GM12878 (cell line): Measurements from ENCODE around the gene H2BW1. TPM values are rescaled to one million over a fixed set of nuclear protein-coding genes. Genes with fewer than 3 reads are reported as not detected.
"Not testable (repeated sequence)": the region's sequence is repeated elsewhere in the genome, so short reads cannot be mapped to it uniquely, and the experiment has no call there.

ENCODE experiments used
- ATAC-seq: fragments of 200-7000 bp; cut with Tn5 transposase; 3 replicates; pipeline ENCODE4 v1.9.1; 2020; ENCODE audit warnings: mild to moderate bottlenecking, moderate library complexity
- BruUV-seq: library from RNA; stranded (reverse); fragments of 400-500 nt; replicated peaks from 2 replicates; lab custom pipeline; 2021; lab: Mats Ljungman, UMichigan
- CTCF ChIA-PET: fragments of 300-600 bp; sonication (Branson Sonifier 250); formaldehyde crosslinking; extraction: SDS; loops from one replicate; lab custom pipeline; 2021; ENCODE audit warnings: inconsistent platforms; lab: Yijun Ruan, JAX
- POLR2A ChIA-PET: fragments of 350-600 bp; formaldehyde crosslinking; extraction: SDS; loops from one replicate; lab custom pipeline; 2021; ENCODE audit warnings: inconsistent platforms; lab: Charles Lee
- RAD21 ChIA-PET: fragments of 300-600 bp; sonication (Branson Sonifier 250); formaldehyde crosslinking; loops from one replicate; lab custom pipeline; 2023; ENCODE audit warnings: antibody characterized with exemption; ENCODE audit not compliant: unreplicated experiment; lab: Charles Lee
- SMC1A ChIA-PET: fragments of 300-600 bp; sonication (Branson Sonifier 250); formaldehyde crosslinking; loops from one replicate; lab custom pipeline; 2023; ENCODE audit not compliant: unreplicated experiment, uncharacterized antibody; lab: Charles Lee
- DNase-seq: peaks from one replicate; pipeline ENCODE4 v3.0.0-alpha.2; 2011; ENCODE audit warnings: low read depth, low spot score
- FAIRE-seq: peaks from 3 replicates; lab custom pipeline; 2011; peaks lifted over from hg19 to GRCh38; lab: Jason Lieb, UNC
- H2AFZ ChIP-seq: 2 replicates; pipeline ENCODE4 v1.6.0; 2011; ENCODE audit warnings: low read depth, low read length, control low read depth; ENCODE audit not compliant: control insufficient read depth
- H3K27ac ChIP-seq: 2 replicates; pipeline ENCODE4 v1.5.1; 2011; ENCODE audit warnings: control low read depth; ENCODE audit not compliant: control insufficient read depth, insufficient read depth
- H3K27me3 ChIP-seq, 2 experiments: replicated peaks in 1 of 2; 2 replicates each; pipeline versions ENCODE4 v1.6.0 to v1.6.1; 2011; ENCODE audit warnings: low read length in 1 of 2; ENCODE audit not compliant: control insufficient read depth in 2 of 2, insufficient read depth in 2 of 2
- H3K36me3 ChIP-seq, 2 experiments: 2 replicates each; pipeline ENCODE4 v1.5.1; 2011; ENCODE audit warnings: low read length in 1 of 2; ENCODE audit not compliant: control insufficient read depth in 2 of 2, insufficient read depth in 2 of 2
- H3K4me1 ChIP-seq: 2 replicates; pipeline ENCODE4 v1.6.1; 2011; ENCODE audit warnings: mild to moderate bottlenecking, low read length, moderate library complexity, mixed read lengths; ENCODE audit not compliant: control insufficient read depth, insufficient read depth
- H3K4me2 ChIP-seq: 2 replicates; pipeline ENCODE4 v1.6.0; 2011; ENCODE audit warnings: control low read depth; ENCODE audit not compliant: control insufficient read depth, insufficient read depth
- H3K4me3 ChIP-seq: fragments of 200-600 bp; sonication (generic); 2 replicates; pipeline ENCODE4 v1.5.1; 2016
- H3K79me2 ChIP-seq: 2 replicates; pipeline ENCODE4 v1.6.0; 2011; ENCODE audit warnings: low read length; ENCODE audit not compliant: control insufficient read depth, insufficient read depth
- H3K9ac ChIP-seq: 2 replicates; pipeline ENCODE4 v1.8.0; 2011; ENCODE audit warnings: low read length, control low read depth, mixed read lengths; ENCODE audit not compliant: control insufficient read depth, insufficient read depth
- H3K9me3 ChIP-seq: replicated peaks from 3 replicates; pipeline ENCODE4 v1.5.1; 2011; ENCODE audit warnings: mild to moderate bottlenecking, low read length; ENCODE audit not compliant: control insufficient read depth, insufficient read depth
- H4K20me1 ChIP-seq: 2 replicates; pipeline ENCODE4 v1.6.0; 2011; ENCODE audit not compliant: control insufficient read depth, insufficient read depth
- ASH2L ChIP-seq: fragments of 300-600, 200-600 bp; sonication (generic); IDR thresholded peaks from 2 replicates; pipeline ENCODE4 v1.6.1; 2017; ENCODE audit warnings: low read depth, mild to moderate bottlenecking, borderline replicate concordance
- ESRRA ChIP-seq: IDR thresholded peaks from 2 replicates; pipeline ENCODE4 v1.6.1; 2012; ENCODE audit warnings: mild to moderate bottlenecking, low read length, improper control_type of control experiment
- FOXM1 ChIP-seq: IDR thresholded peaks from 2 replicates; pipeline ENCODE4 v1.6.1; 2012; ENCODE audit warnings: low read depth, mild to moderate bottlenecking, inconsistent platforms, low read length, moderate library complexity
- GATAD2B ChIP-seq: fragments of 450-650 bp; conservative IDR thresholded peaks from 2 replicates; pipeline ENCODE4 v1.6.1; 2017; ENCODE audit warnings: low read depth, mild to moderate bottlenecking, moderate library complexity
- IRF4 ChIP-seq: IDR thresholded peaks from 2 replicates; pipeline ENCODE4 v1.6.1; 2011; ENCODE audit warnings: low read depth, low read length
- MXI1 ChIP-seq: fragments of 150-350 bp; IDR thresholded peaks from 2 replicates; pipeline ENCODE4 v1.6.1; 2011; ENCODE audit warnings: low read depth, mild to moderate bottlenecking, inconsistent platforms, low read length, improper control_type of control experiment
- STAT3 ChIP-seq: IDR thresholded peaks from 2 replicates; pipeline ENCODE4 v1.6.1; 2011; ENCODE audit warnings: low read depth, low read length, improper control_type of control experiment
- TAF1 ChIP-seq: IDR thresholded peaks from 2 replicates; pipeline ENCODE4 v1.6.1; 2011; ENCODE audit warnings: mild to moderate bottlenecking, low read depth, low read length, borderline replicate concordance
- TARDBP ChIP-seq: IDR thresholded peaks from 2 replicates; pipeline ENCODE4 v1.6.1; 2016; ENCODE audit warnings: borderline replicate concordance
- WGBS: methylation state at CpG from one replicate; pipeline ENCODE4 v1.1.6; 2016; ENCODE audit warnings: low lambda C conversion rate; ENCODE audit not compliant: insufficient replicate concordance, insufficient coverage; ENCODE audit errors: missing lambda C conversion rate; 5-methylcytosine and 5-hydroxymethylcytosine counted together
- in situ Hi-C: fragments of 300-500 bp; cut with MboI; formaldehyde crosslinking; loops from 9 replicates; pipeline ENCODE4 v1.14.3; 2018; ENCODE audit warnings: mixed read lengths
- intact Hi-C: fragments of 100-400 bp; cut with micrococcal nuclease; formaldehyde crosslinking; loops from one replicate; pipeline ENCODE4 v1.14.2; 2022; ENCODE audit not compliant: unreplicated experiment
- polyA plus RNA-seq, 11 experiments: library from polyadenylated mRNA; depleted of rRNA in 4 of 11; unstranded in 6 of 11; stranded (reverse) in 5 of 11; fragments of >200 nt; fragmentation: Nextera tagmentation in 4 of 11; fragmentation: Illumina TruSeq in 1 of 11; extraction: Ambion mirVana in 4 of 11; extraction: Trizol in 1 of 11; gene quantifications; 1 replicate in 1 of 11; 2 replicates in 10 of 11; pipeline versions ENCODE4 v1.2.1 to v1.2.3, GENCODE V29; 2011 to 2016; ENCODE audit warnings: inconsistent platforms in 2 of 11, missing spikeins in 2 of 11, low read depth in 1 of 11
- total RNA-seq, 4 experiments: library from RNA; depleted of rRNA in 3 of 4; stranded (reverse); fragments of >200 nt in 3 of 4; fragmentation: Illumina TruSeq in 1 of 4; extraction: Trizol in 1 of 4; gene quantifications; 2 replicates each; pipeline versions ENCODE4 v1.2.1 to v1.2.3, GENCODE V29; 2013 to 2021
- TF ChIP-seq, protein P1 (sequence below): fragments of 450-650 bp; formaldehyde crosslinking; IDR thresholded peaks from 2 replicates; pipeline ENCODE4 v1.4.0; 2020; ENCODE audit warnings: mild to moderate bottlenecking, moderate library complexity
- TF ChIP-seq, protein P2 (sequence below): IDR thresholded peaks from 2 replicates; pipeline ENCODE4 v1.6.1; 2012; ENCODE audit warnings: low read depth, low read length, improper control_type of control experiment

The H2BW1 gene
- total and polyA plus RNA-seq, 10 of the 15 experiments (the other 5 are each of a cell fraction or from before 2014, with no cell fraction given) = not detected

DNA sequence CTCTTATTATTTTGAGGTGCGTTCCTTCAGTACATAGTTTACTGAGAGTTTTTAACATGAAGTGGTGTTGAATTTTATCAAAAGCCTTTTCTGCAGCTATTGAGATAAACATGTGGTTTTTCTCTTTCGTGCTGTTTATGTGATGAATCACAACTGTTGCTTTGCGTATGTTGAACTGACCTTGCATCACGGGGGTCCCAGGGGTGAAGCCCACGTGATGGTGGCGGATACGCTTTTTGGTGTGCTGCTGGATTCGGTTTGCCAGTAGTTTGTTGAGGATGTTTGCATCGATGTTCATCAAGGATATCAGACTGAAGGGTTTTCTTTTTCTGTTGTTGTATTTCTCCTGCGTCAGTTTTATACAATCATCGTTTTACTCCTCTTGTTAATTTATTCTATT is 4.6 kb upstream of the H2BW1 start:
- Histone ChIP-seq H3K4me2 (no peak overlapping the region), H3K4me3 (no peak overlapping the region), H4K20me1 (no peaks in the 10 kb centered on the region), H3K27ac (no peak overlapping the region), H3K79me2 (no peaks in the 10 kb centered on the region), H3K9me3 (no peaks in the 10 kb centered on the region; the same call in 2 of the 3 replicates), H3K9ac (no peak overlapping the region), H3K36me3 (no peaks in the 10 kb centered on the region), H3K27me3 (no peaks in the 10 kb centered on the region), H2AFZ (no peak overlapping the region), H3K4me1 (no peaks in the 10 kb centered on the region)
- no TSS peak for BruUV-seq
- ChIA-PET RAD21 (no interaction called here), SMC1A (interaction anchor here (0.8 kb wide), 1 partner anchor 186 kb away, joined by 3 read pairs; the partner anchor contains the start of gene RAB9B), POLR2A (no interaction called here), CTCF (no interaction called here)
- DNase-seq (no peak), ATAC-seq (no peak), FAIRE-seq (no peak)
- TF ChIP-seq STAT3 (no peak), IRF4 (no peak), TAF1 (no peak), ASH2L (no peak), ESRRA (no peak), GATAD2B (no peak), MXI1 (no peak), FOXM1 (no peak), TARDBP (no peak)
- TF ChIP-seq, protein P1, sequence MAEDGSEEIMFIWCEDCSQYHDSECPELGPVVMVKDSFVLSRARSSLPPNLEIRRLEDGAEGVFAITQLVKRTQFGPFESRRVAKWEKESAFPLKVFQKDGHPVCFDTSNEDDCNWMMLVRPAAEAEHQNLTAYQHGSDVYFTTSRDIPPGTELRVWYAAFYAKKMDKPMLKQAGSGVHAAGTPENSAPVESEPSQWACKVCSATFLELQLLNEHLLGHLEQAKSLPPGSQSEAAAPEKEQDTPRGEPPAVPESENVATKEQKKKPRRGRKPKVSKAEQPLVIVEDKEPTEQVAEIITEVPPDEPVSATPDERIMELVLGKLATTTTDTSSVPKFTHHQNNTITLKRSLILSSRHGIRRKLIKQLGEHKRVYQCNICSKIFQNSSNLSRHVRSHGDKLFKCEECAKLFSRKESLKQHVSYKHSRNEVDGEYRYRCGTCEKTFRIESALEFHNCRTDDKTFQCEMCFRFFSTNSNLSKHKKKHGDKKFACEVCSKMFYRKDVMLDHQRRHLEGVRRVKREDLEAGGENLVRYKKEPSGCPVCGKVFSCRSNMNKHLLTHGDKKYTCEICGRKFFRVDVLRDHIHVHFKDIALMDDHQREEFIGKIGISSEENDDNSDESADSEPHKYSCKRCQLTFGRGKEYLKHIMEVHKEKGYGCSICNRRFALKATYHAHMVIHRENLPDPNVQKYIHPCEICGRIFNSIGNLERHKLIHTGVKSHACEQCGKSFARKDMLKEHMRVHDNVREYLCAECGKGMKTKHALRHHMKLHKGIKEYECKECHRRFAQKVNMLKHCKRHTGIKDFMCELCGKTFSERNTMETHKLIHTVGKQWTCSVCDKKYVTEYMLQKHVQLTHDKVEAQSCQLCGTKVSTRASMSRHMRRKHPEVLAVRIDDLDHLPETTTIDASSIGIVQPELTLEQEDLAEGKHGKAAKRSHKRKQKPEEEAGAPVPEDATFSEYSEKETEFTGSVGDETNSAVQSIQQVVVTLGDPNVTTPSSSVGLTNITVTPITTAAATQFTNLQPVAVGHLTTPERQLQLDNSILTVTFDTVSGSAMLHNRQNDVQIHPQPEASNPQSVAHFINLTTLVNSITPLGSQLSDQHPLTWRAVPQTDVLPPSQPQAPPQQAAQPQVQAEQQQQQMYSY (CRISPR knock-in tag) = no peak
- TF ChIP-seq, protein P2, sequence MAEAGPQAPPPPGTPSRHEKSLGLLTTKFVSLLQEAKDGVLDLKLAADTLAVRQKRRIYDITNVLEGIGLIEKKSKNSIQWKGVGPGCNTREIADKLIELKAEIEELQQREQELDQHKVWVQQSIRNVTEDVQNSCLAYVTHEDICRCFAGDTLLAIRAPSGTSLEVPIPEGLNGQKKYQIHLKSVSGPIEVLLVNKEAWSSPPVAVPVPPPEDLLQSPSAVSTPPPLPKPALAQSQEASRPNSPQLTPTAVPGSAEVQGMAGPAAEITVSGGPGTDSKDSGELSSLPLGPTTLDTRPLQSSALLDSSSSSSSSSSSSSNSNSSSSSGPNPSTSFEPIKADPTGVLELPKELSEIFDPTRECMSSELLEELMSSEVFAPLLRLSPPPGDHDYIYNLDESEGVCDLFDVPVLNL = no peak
- in situ Hi-C loops (no loop called here), intact Hi-C loops (loop anchor here (5.0 kb wide), 1 partner anchor 161 kb away; no protein-coding TSS in a partner anchor)
- 46% methylated on average over 11 of the region's 11 CpGs for WGBS

DNA sequence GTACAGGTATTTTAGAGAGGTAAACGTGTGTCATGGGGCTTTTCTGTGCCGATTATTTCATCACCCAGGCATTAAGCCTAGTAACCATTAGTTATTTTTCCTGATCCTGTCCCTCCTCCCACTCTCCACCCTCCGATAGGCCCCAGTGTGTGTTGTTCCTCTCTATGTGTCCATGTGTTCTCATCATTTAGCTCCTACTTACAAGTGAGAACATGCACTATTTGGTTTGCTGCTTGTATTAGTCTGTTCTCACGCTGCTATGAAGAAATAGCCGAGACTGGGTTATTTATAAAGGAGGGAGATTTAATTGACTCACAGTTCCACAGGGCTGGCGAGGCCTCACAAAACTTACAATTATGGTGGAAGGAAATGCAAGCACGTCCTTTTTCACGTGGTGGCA is 2.1 kb upstream of the H2BW1 start:
- H3K4me1 ChIP-seq, H3K9me3 ChIP-seq, BruUV-seq, RAD21 ChIA-PET, H3K4me3 ChIP-seq, H2AFZ ChIP-seq, POLR2A ChIA-PET, H3K27me3 ChIP-seq, DNase-seq, in situ Hi-C loops, H3K36me3 ChIP-seq, CTCF ChIA-PET, H3K27ac ChIP-seq, SMC1A ChIA-PET, H3K4me2 ChIP-seq, H3K79me2 ChIP-seq, H4K20me1 ChIP-seq, H3K9ac ChIP-seq, FAIRE-seq, ATAC-seq: not testable (repeated sequence)
- intact Hi-C loops = loop anchor here (5.0 kb wide), 1 partner anchor 158 kb away; no protein-coding TSS in a partner anchor
- 21% methylated on average over 8 of the region's 8 CpGs for WGBS
